ENCODE results near the gene NT5C2.

DNA sequence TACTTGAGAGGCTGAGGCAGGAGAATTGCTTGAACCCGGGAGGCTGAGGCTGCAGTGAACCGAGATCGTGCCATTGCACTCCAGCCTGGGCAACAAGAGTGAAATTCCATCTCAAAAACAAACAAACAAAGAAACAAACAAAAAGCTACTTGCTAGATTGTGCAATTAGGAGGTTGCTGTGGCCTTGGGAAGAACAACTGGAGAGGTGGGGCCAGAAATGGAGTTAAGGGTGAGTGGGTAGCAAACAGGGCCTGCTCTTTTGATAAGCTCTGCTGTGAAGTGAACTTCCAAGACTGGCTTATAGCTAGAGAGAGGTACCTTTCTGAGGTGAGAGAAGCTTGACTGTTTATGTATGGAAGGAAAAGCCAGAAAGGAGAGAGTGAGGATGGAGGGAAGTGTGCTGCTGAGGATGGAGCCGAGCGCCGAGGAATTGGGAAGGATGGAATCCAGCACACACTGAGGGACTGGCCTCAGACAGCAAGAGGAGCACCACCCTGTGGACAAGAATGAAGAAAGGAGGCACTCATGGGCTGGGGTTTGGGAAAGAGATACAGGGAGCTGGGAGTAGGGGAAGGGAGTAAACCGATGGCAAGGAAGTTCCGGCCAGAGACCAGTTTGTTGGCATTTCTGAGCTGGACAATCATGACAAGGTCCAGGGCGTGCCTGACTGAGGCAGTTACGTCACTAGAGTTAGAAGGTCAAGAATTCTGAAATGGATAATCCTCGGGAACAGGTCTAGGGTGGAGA lies 45.6 kb upstream of the NT5C2 start:
- TF ChIP-seq EZH2 (IDR thresholded peaks at IDR 0.05; ENCODE audit: insufficient read depth, poor library complexity, severe bottlenecking): no peak
- no peak for TF ChIP-seq EZH2phosphoT487 (IDR thresholded peaks at IDR 0.05; ENCODE audit: insufficient read depth, low read depth)

Measured in GM23248 (cell line).